Psoas muscle (tissue), 8 donors: ENCODE measurements around the gene MAPK7. TPM values are rescaled to one million over a fixed set of nuclear protein-coding genes. Genes with fewer than 3 reads are reported as not detected.

Source experiments
- ATAC-seq, 4 donors: fragments of 200-7000 bp; cut with Tn5 transposase; one replicate each; pipeline ENCODE4 v1.9.1; 2020; ENCODE audit warnings: moderate library complexity in 3 of 4, mild to moderate bottlenecking in 2 of 4
- DNase-seq, 2 donors: peaks; one replicate each; pipeline ENCODE4 v3.0.0-alpha.2; 2020
- H3K27ac ChIP-seq: fragments of 200-600 bp; one replicate; pipeline ENCODE4 v1.8.0; 2022
- H3K27me3 ChIP-seq, 3 donors: fragments of 200-600 bp in 1 of 3; one replicate each; pipeline versions ENCODE4 v1.6.1 to v1.8.0; 2013 to 2022; ENCODE audit warnings: low read length in 2 of 3, mild to moderate bottlenecking in 2 of 3, moderate library complexity in 1 of 3; ENCODE audit not compliant: insufficient read depth in 3 of 3
- H3K36me3 ChIP-seq, 2 donors: fragments of 200-600 bp in 1 of 2; one replicate each; pipeline versions ENCODE4 v1.6.1 to v1.8.0; 2013 to 2022; ENCODE audit warnings: low read depth in 1 of 2, mild to moderate bottlenecking in 1 of 2, moderate library complexity in 1 of 2; ENCODE audit not compliant: insufficient read depth in 1 of 2
- H3K4me1 ChIP-seq: fragments of 200-600 bp; one replicate; pipeline ENCODE4 v1.8.0; 2022
- H3K4me3 ChIP-seq: fragments of 200-600 bp; one replicate; pipeline ENCODE4 v1.8.0; 2022; ENCODE audit warnings: mild to moderate bottlenecking
- H3K9me3 ChIP-seq: fragments of 200-600 bp; one replicate; pipeline ENCODE4 v1.8.0; 2022
- CTCF ChIP-seq: fragments of 200-600 bp; IDR thresholded peaks from one replicate; pipeline ENCODE4 v1.8.0; 2022; ENCODE audit warnings: antibody characterized with exemption
- WGBS, 3 donors: extraction: QIAGEN DNeasy Blood & Tissue Kit; methylation state at CpG; one replicate each; pipeline versions ENCODE4 v1.1.6 to v1.1.7; 2013; 5-methylcytosine and 5-hydroxymethylcytosine counted together
- intact Hi-C, 2 donors: fragments of 100-400 bp; cut with DNase I; formaldehyde crosslinking; loops; one replicate each; pipeline versions ENCODE4 v1.11.0 to v1.14.2; 2022
- polyA plus RNA-seq, 3 donors: library from polyadenylated mRNA; stranded (reverse); fragments of 200-250 nt; gene quantifications; one replicate each; pipeline ENCODE4 v1.2.3, GENCODE V29; 2013
- total RNA-seq, 4 donors: library from RNA; stranded (reverse); fragmentation: NEBNext Ultra II Directional in 2 of 4; extraction: Animal tissue kit (Norgen Biotek cat#: 25700) in 2 of 4; gene quantifications; one replicate each; pipeline versions ENCODE4 v1.2.1 to v1.2.4, GENCODE V29; 2021 to 2023
- donor health status: healthy with polysubstance abuse.
- donor health status: DM: no; HTN: no; CAD: no; lungs with moderate emphysema.
- donor health status: Bipolar disorder and iron deficiency.
- donor health status: healthy.
- donor health status: DM: yes; HTN: yes; CAD: no.
- donor health status: DM: no; HTN: no; CAD: no.
- donor health status: DM: no; HTN: no; CAD: no.
- donor health status: DM: yes; HTN: yes; CAD: no.

The MAPK7 gene
- total and polyA plus RNA-seq, 7 donors, result 6.1 to 12.6 (median 7.5) TPM

- peak in 1 of 2 donors; percentile 41 for DNase-seq
- H3K27me3 ChIP-seq, result no peaks in the 10 kb centered on the region
- 40 to 51% (median 49%) methylated on average over 6 of the region's 6 CpGs for WGBS, 3 donors
- no peaks in the 10 kb centered on the region for H3K9me3 ChIP-seq
- no peaks in the 10 kb centered on the region for H3K4me1 ChIP-seq
- ATAC-seq, result no peak
- H3K4me3 ChIP-seq, result no peak overlapping the region
- H3K27ac ChIP-seq, result no peak overlapping the region
- no peaks in the 10 kb centered on the region for H3K36me3 ChIP-seq
- intact Hi-C loops, result loop anchor here (2.0 to 10.0 kb wide), 4 partner anchors 83 to 403 kb away; no protein-coding TSS in a partner anchor
- no peak for TF ChIP-seq CTCF
Observed at GRCh38 chr17:19363460-19364035, 14.8 kb upstream of the MAPK7 start.

DNA sequence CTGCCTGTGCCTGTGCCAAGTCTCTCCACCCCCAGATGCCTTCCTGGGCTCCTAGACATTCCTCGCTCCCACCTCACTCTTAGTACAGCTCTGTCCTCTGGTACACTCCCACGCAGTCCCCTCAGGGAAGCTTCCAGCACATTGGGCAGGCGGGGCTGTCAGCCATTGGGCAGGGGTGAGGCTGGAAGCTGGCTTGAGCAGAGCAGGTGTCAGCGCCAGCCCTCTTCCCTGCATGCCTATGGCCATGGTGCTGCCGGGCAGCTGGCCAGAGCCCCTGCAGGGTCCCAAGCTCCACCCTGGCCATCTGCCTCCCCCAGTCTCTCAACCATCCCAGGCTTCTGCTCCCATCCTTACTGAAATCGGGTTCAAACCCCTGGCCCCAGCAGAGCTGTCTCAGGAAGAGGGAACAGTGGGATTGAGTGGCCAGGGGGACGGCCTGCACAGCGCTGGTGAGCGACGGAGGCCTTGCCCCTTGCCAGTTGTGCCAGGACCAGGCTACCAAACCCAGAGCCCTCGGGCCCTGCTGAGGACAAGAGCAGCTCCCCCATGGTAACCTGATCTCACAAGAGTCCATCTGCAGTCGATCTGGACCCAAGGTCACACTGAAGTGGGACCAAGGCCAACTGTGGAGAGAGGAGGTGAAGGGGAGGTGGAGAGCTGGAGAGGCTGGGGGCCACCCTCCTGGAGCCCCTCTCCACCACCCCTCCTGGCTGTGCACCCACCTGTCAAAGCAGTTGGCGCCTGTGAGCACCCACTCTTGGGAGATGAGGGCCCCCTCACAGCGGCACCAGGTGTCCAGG, 13.4 kb upstream of the MAPK7 start:
- intact Hi-C loops, result loop anchor here in 1 of 2 donors (10.0 kb wide), 1 partner anchor 400 kb away; no protein-coding TSS in a partner anchor
- Histone ChIP-seq H3K27me3 (no peaks in the 10 kb centered on the region), H3K27ac (no peak overlapping the region), H3K9me3 (no peaks in the 10 kb centered on the region), H3K4me1 (no peaks in the 10 kb centered on the region), H3K36me3 (no peaks in the 10 kb centered on the region), H3K4me3 (no peak overlapping the region)
- no peak for TF ChIP-seq CTCF
- ATAC-seq (no peak), DNase-seq (peak in 1 of 2 donors; percentile 49)
- WGBS, 3 donors, result 56 to 63% (median 61%) methylated on average over 13 to 14 of the region's 14 CpGs

- no peaks in the 10 kb centered on the region for H3K27me3 ChIP-seq
- 75 to 96% (median 79%) methylated on average over 4 of the region's 4 CpGs for WGBS, 3 donors
- H3K4me3 ChIP-seq, result no peak overlapping the region
- intact Hi-C loops, result loop anchor here in 1 of 2 donors (10.0 kb wide), 1 partner anchor 399 kb away; no protein-coding TSS in a partner anchor
- no peaks in the 10 kb centered on the region for H3K9me3 ChIP-seq
- H3K36me3 ChIP-seq, result no peaks in the 10 kb centered on the region
- H3K4me1 ChIP-seq, result no peaks in the 10 kb centered on the region
- TF ChIP-seq CTCF, result no peak
- no peak overlapping the region for H3K27ac ChIP-seq
- DNase-seq (no peak), ATAC-seq (no peak)
Observed at GRCh38 chr17:19365499-19365817, 12.8 kb upstream of the MAPK7 start.

DNA sequence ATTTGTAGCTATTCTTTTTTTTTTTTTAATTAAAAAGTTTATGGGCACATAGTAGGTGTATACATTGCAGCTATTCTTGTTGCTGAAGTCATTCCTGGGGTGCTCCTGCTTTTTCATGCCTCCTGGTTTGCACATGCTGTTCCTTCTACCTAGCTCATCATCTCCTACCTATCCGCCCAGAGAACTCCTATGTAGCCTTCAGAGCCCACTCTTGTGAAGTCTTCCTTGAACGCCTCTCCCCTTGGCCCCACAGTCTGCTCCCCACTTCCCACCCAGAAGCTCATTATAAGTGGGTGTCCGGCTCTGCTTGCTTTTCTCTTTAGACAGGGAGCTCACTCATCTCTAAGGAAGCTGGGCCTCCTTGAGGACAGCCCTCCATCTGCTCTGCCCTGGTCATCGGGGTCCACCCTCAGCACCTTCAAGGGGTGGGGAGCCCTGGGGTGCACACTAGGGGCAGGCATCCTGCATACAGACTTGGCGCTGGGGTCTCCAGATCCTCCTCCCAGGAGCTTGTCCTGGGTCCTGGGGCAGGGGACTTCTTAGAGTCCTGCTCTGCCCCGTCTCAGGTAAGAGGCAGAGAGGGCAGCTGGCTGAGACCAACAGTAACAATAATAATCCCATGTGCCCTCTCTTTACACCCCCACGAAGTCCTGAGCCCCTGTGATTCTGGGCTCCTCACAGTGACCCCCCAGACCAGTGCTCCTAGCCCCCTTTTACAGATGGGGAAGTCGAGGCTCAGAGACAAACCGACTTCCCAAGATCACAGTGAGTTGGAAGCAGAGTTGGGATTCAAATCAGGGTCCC, 12.3 kb upstream of the MAPK7 start:
- 88 to 92% (median 91%) methylated on average over 9 of the region's 9 CpGs for WGBS, 3 donors
- intact Hi-C loops, result loop anchor here in 1 of 2 donors (10.0 kb wide), 1 partner anchor 399 kb away; no protein-coding TSS in a partner anchor
- ATAC-seq (no peak), DNase-seq (no peak)
- H3K9me3 ChIP-seq, result no peaks in the 10 kb centered on the region
- no peak overlapping the region for H3K27ac ChIP-seq
- H3K4me3 ChIP-seq, result no peak overlapping the region
- no peaks in the 10 kb centered on the region for H3K4me1 ChIP-seq
- TF ChIP-seq CTCF, result no peak
- H3K27me3 ChIP-seq, result no peaks in the 10 kb centered on the region
- H3K36me3 ChIP-seq, result no peaks in the 10 kb centered on the region
